Measurements from ENCODE around the gene ABTB2. TPM values are rescaled to one million over a fixed set of nuclear protein-coding genes. Genes with fewer than 3 reads are reported as not detected.

ABTB2 gene
- total and polyA plus RNA-seq, 9 of the 15 experiments (the other 6 are each of a cell fraction or from before 2014, with no cell fraction given) = 0.03 to 0.18 (median 0.12) TPM; not detected in 2

DNA sequence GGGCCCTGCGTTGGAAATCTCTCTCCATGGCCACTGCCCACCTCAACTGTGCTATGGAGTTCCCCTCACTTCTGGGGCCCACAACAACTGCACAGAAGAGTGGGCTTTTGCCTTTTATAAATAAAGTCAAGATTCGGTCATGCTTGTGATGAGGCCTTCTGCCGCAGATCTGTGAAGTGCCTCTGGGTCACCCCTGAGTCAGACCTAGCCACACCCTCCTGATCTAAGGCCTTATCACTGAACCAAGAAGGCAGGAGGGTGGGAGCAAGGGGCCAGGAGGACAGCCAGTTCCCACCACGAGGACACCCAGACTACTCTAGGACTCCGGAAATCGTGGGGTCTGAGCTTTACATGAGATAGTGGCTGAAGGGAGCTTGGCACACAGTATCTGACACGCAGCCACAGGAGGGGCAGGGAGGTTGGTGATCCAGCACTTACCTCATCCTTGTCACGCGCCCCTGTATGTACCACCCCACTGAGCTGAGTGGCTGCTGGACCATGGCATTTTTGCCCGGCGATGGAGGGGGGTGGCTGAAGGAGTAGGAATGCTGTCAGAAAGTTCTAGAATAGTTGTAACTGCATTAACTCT, 115.7 kb downstream of the ABTB2 start (continued):
- TF ChIP-seq MYC (IDR thresholded peaks at IDR 0.05; ENCODE audit: low read depth, low read length) = peak; percentile 56
- TF ChIP-seq MYC (CRISPR knock-in tag; IDR thresholded peaks at IDR 0.05; ENCODE audit: borderline replicate concordance, low read depth) = no peak
- TF ChIP-seq CBX3 (IDR thresholded peaks at IDR 0.05; ENCODE audit: borderline replicate concordance in 1 of 2, low read length in 2 of 2) = no peak
- TF ChIP-seq RCOR1 (IDR thresholded peaks at IDR 0.05; ENCODE audit: borderline replicate concordance in 1 of 2, low read depth in 2 of 2, low read length in 2 of 2) = peak in 1 of 2 experiments; percentile 76; a peak in 2 of 4 replicates
- no peak for TF ChIP-seq FUS (optimal IDR thresholded peaks at IDR 0.05; ENCODE audit: low read depth, low read length)
- TF ChIP-seq WHSC1 (IDR thresholded peaks at IDR 0.05; ENCODE audit: low read length) = no peak
- TF ChIP-seq MEIS2 (IDR thresholded peaks at IDR 0.05; ENCODE audit: partially characterized antibody) = no peak
- no peak for TF ChIP-seq DDX20 (tag; IDR thresholded peaks at IDR 0.05; ENCODE audit: low read depth)
- TF ChIP-seq ZNF175 (CRISPR knock-in tag; IDR thresholded peaks at IDR 0.05; ENCODE audit: low read depth) = no peak
- TF ChIP-seq MBD2 (IDR thresholded peaks at IDR 0.05; ENCODE audit: borderline replicate concordance, low read depth) = peak; percentile 39; the same call in 1 of the 2 replicates
- TF ChIP-seq, protein P1, sequence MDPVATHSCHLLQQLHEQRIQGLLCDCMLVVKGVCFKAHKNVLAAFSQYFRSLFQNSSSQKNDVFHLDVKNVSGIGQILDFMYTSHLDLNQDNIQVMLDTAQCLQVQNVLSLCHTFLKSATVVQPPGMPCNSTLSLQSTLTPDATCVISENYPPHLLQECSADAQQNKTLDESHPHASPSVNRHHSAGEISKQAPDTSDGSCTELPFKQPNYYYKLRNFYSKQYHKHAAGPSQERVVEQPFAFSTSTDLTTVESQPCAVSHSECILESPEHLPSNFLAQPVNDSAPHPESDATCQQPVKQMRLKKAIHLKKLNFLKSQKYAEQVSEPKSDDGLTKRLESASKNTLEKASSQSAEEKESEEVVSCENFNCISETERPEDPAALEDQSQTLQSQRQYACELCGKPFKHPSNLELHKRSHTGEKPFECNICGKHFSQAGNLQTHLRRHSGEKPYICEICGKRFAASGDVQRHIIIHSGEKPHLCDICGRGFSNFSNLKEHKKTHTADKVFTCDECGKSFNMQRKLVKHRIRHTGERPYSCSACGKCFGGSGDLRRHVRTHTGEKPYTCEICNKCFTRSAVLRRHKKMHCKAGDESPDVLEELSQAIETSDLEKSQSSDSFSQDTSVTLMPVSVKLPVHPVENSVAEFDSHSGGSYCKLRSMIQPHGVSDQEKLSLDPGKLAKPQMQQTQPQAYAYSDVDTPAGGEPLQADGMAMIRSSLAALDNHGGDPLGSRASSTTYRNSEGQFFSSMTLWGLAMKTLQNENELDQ (CRISPR knock-in tag; IDR thresholded peaks at IDR 0.05; ENCODE audit: borderline replicate concordance) = no peak
- TF ChIP-seq NEUROD1 (IDR thresholded peaks at IDR 0.05; ENCODE audit: borderline replicate concordance, low read depth, low read length, partially characterized antibody) = peak; percentile 29
- no peak for TF ChIP-seq ZNF277 (CRISPR knock-in tag; IDR thresholded peaks at IDR 0.05; ENCODE audit: borderline replicate concordance)
- TF ChIP-seq GTF2E2 (tag; IDR thresholded peaks at IDR 0.05) = no peak
- TF ChIP-seq, protein P2, sequence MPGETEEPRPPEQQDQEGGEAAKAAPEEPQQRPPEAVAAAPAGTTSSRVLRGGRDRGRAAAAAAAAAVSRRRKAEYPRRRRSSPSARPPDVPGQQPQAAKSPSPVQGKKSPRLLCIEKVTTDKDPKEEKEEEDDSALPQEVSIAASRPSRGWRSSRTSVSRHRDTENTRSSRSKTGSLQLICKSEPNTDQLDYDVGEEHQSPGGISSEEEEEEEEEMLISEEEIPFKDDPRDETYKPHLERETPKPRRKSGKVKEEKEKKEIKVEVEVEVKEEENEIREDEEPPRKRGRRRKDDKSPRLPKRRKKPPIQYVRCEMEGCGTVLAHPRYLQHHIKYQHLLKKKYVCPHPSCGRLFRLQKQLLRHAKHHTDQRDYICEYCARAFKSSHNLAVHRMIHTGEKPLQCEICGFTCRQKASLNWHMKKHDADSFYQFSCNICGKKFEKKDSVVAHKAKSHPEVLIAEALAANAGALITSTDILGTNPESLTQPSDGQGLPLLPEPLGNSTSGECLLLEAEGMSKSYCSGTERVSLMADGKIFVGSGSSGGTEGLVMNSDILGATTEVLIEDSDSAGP (CRISPR knock-in tag; IDR thresholded peaks at IDR 0.05) = no peak
- no peak for TF ChIP-seq NR4A1 (CRISPR knock-in tag; IDR thresholded peaks at IDR 0.05)
- TF ChIP-seq NR4A1 (tag; IDR thresholded peaks at IDR 0.05) = no peak
- TF ChIP-seq ZFPM2 (CRISPR knock-in tag; IDR thresholded peaks at IDR 0.05) = no peak
- TF ChIP-seq ZNF395 (CRISPR knock-in tag; IDR thresholded peaks at IDR 0.05) = no peak
- TF ChIP-seq NR2F6 (CRISPR knock-in tag; IDR thresholded peaks at IDR 0.05) = no peak
- TF ChIP-seq RBM15 (IDR thresholded peaks at IDR 0.05; ENCODE audit: insufficient read depth, low read length) = no peak
- no peak for TF ChIP-seq HNRNPUL1 (IDR thresholded peaks at IDR 0.05; ENCODE audit: low read length)
- TF ChIP-seq C11orf30 (IDR thresholded peaks at IDR 0.05; ENCODE audit: low read depth) = no peak

Data from K562 (cell line).